ENCODE results near the gene MRFAP1. TPM values are rescaled to one million over a fixed set of nuclear protein-coding genes. Genes with fewer than 3 reads are reported as not detected.
"Not testable (repeated sequence)": the region's sequence is repeated elsewhere in the genome, so short reads cannot be mapped to it uniquely, and the experiment has no call there.

MRFAP1 gene
- total RNA-seq, 1 donor from 2014 or later, result 166 TPM

- intact Hi-C loops (cut with DNase I), result no loop called here
- DNase-seq (ENCODE audit: extremely low spot score in 2 of 2), result no peak
Observed at GRCh38 chr4:6647582-6648230, 7.2 kb downstream of the MRFAP1 start.

GRCh38 chr4:6649216-6649615 lies 8.7 kb downstream of the MRFAP1 start:
- intact Hi-C loops (cut with DNase I), result no loop called here
- TF ChIP-seq CTCF (IDR thresholded peaks at IDR 0.05) (no peak), POLR2AphosphoS5 (IDR thresholded peaks at IDR 0.05; ENCODE audit: insufficient read depth in 1 of 2, low read depth in 1 of 2) (no peak), POLR2A (IDR thresholded peaks at IDR 0.05) (no peak)
- Histone ChIP-seq H3K27me3 (no peaks in the 10 kb centered on the region), H3K36me3 (no peaks in the 10 kb centered on the region), H3K4me1 (no peaks in the 10 kb centered on the region), H3K27ac (no peak overlapping the region), H3K9me3 (no peaks in the 10 kb centered on the region), H3K4me3 (no peak overlapping the region)
- DNase-seq (ENCODE audit: extremely low spot score in 2 of 2), result no peak

More at GRCh38 chr4:6647582-6648230, 7.2 kb downstream of the MRFAP1 start:
- Histone ChIP-seq H3K36me3 (peaks cover 0 to 11% of the 10 kb centered on the region in 2 donors), H3K27me3 (no peaks in the 10 kb centered on the region), H3K27ac (no peak overlapping the region), H3K9me3 (no peaks in the 10 kb centered on the region), H3K4me1 (peaks cover 4% of the 10 kb centered on the region), H3K4me3 (no peak overlapping the region)
- TF ChIP-seq POLR2AphosphoS5 (IDR thresholded peaks at IDR 0.05; ENCODE audit: insufficient read depth in 1 of 2, low read depth in 1 of 2) (no peak), CTCF (IDR thresholded peaks at IDR 0.05) (no peak), POLR2A (IDR thresholded peaks at IDR 0.05) (no peak)

- H3K36me3 ChIP-seq; H3K27me3 ChIP-seq; H3K27ac ChIP-seq; H3K4me1 ChIP-seq; intact Hi-C loops (cut with DNase I); DNase-seq (ENCODE audit: extremely low spot score in 2 of 2); H3K9me3 ChIP-seq; H3K4me3 ChIP-seq: not testable (repeated sequence)
Observed at GRCh38 chr4:6654211-6654610, 13.7 kb downstream of the MRFAP1 start.

- H3K27ac ChIP-seq; H3K9me3 ChIP-seq; H3K27me3 ChIP-seq; intact Hi-C loops (cut with DNase I); H3K36me3 ChIP-seq; H3K4me3 ChIP-seq; DNase-seq (ENCODE audit: extremely low spot score in 2 of 2): not testable (repeated sequence)
- peaks cover 10% of the 10 kb centered on the region for H3K4me1 ChIP-seq
Observed at GRCh38 chr4:6655291-6655690, 14.8 kb downstream of the MRFAP1 start.

GRCh38 chr4:6655924-6656323 lies 15.4 kb downstream of the MRFAP1 start:
- Histone ChIP-seq H3K27ac (no peak overlapping the region), H3K36me3 (no peaks in the 10 kb centered on the region), H3K9me3 (no peaks in the 10 kb centered on the region), H3K4me1 (peaks cover 10% of the 10 kb centered on the region), H3K4me3 (no peak overlapping the region), H3K27me3 (no peaks in the 10 kb centered on the region)
- no peak for DNase-seq (ENCODE audit: extremely low spot score in 2 of 2)
- intact Hi-C loops (cut with DNase I), result no loop called here
- TF ChIP-seq POLR2A (IDR thresholded peaks at IDR 0.05) (no peak), POLR2AphosphoS5 (IDR thresholded peaks at IDR 0.05; ENCODE audit: insufficient read depth in 1 of 2, low read depth in 1 of 2) (no peak), CTCF (IDR thresholded peaks at IDR 0.05) (no peak)

- H3K36me3 ChIP-seq, result no peaks in the 10 kb centered on the region
- no peaks in the 10 kb centered on the region for H3K9me3 ChIP-seq
- intact Hi-C loops (cut with DNase I), result no loop called here
- no peak overlapping the region for H3K4me3 ChIP-seq
- H3K27me3 ChIP-seq, result no peaks in the 10 kb centered on the region
- peaks cover 10% of the 10 kb centered on the region for H3K4me1 ChIP-seq
- peak overlapping the region; percentile 75 for H3K27ac ChIP-seq
- TF ChIP-seq POLR2AphosphoS5 (IDR thresholded peaks at IDR 0.05; ENCODE audit: insufficient read depth in 1 of 2, low read depth in 1 of 2) (no peak), POLR2A (IDR thresholded peaks at IDR 0.05) (no peak), CTCF (IDR thresholded peaks at IDR 0.05) (no peak)
- DNase-seq (ENCODE audit: extremely low spot score in 2 of 2), result no peak
Observed at GRCh38 chr4:6657242-6658208, 17.0 kb downstream of the MRFAP1 start.
